ENCODE measurements around the gene SCAMP3.
A peak's percentile ranks its signal among the peaks of the same experiment; 100 is the strongest.

DNA sequence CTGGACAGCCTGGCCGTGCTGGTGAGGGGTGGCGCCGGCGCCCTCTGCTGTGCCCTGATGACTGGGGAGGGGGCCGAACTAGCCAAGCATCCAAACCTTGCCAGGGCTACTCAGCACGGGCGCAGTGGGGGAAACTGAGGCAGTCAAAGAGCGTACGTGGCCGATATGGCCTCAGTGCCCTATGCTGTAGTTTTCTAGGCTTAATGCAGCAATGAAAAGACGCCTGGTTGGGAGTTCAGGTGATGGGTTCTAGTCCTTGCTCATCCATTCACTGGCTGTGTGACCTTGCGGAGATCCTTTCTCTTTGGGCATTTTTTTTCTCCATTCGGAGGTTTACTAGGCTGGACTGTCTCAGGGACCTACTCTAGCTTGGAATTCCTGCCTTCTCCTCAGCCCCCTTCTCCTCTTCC is 52.8 kb downstream of the SCAMP3 start:
- TF ChIP-seq, protein P1, sequence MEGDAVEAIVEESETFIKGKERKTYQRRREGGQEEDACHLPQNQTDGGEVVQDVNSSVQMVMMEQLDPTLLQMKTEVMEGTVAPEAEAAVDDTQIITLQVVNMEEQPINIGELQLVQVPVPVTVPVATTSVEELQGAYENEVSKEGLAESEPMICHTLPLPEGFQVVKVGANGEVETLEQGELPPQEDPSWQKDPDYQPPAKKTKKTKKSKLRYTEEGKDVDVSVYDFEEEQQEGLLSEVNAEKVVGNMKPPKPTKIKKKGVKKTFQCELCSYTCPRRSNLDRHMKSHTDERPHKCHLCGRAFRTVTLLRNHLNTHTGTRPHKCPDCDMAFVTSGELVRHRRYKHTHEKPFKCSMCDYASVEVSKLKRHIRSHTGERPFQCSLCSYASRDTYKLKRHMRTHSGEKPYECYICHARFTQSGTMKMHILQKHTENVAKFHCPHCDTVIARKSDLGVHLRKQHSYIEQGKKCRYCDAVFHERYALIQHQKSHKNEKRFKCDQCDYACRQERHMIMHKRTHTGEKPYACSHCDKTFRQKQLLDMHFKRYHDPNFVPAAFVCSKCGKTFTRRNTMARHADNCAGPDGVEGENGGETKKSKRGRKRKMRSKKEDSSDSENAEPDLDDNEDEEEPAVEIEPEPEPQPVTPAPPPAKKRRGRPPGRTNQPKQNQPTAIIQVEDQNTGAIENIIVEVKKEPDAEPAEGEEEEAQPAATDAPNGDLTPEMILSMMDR (IDR thresholded peaks at IDR 0.05; ENCODE audit: poor library complexity, severe bottlenecking), result no peak
- TF ChIP-seq, protein P2, sequence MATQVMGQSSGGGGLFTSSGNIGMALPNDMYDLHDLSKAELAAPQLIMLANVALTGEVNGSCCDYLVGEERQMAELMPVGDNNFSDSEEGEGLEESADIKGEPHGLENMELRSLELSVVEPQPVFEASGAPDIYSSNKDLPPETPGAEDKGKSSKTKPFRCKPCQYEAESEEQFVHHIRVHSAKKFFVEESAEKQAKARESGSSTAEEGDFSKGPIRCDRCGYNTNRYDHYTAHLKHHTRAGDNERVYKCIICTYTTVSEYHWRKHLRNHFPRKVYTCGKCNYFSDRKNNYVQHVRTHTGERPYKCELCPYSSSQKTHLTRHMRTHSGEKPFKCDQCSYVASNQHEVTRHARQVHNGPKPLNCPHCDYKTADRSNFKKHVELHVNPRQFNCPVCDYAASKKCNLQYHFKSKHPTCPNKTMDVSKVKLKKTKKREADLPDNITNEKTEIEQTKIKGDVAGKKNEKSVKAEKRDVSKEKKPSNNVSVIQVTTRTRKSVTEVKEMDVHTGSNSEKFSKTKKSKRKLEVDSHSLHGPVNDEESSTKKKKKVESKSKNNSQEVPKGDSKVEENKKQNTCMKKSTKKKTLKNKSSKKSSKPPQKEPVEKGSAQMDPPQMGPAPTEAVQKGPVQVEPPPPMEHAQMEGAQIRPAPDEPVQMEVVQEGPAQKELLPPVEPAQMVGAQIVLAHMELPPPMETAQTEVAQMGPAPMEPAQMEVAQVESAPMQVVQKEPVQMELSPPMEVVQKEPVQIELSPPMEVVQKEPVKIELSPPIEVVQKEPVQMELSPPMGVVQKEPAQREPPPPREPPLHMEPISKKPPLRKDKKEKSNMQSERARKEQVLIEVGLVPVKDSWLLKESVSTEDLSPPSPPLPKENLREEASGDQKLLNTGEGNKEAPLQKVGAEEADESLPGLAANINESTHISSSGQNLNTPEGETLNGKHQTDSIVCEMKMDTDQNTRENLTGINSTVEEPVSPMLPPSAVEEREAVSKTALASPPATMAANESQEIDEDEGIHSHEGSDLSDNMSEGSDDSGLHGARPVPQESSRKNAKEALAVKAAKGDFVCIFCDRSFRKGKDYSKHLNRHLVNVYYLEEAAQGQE (IDR thresholded peaks at IDR 0.05; ENCODE audit: borderline replicate concordance), result no peak
- TF ChIP-seq POLR2AphosphoS5 (IDR thresholded peaks at IDR 0.05) (peak; percentile 3), EP300 (conservative IDR thresholded peaks at IDR 0.05; ENCODE audit: poor library complexity, severe bottlenecking) (no peak), EZH2 (IDR thresholded peaks at IDR 0.05; ENCODE audit: borderline replicate concordance, insufficient read depth, low read length, poor library complexity, severe bottlenecking) (no peak), TAF1 (IDR thresholded peaks at IDR 0.05; ENCODE audit: low read depth) (no peak), RAD21 (conservative IDR thresholded peaks at IDR 0.05) (no peak)
